K562 (cell line): ENCODE results near the gene ARHGAP18. TPM values are rescaled to one million over a fixed set of nuclear protein-coding genes. Genes with fewer than 3 reads are reported as not detected.

Source experiments
- ATAC-seq: fragments of 200-7000 bp; cut with Tn5 transposase; 3 replicates; pipeline ENCODE4 v1.9.1; 2020; ENCODE audit warnings: moderate library complexity
- BruUV-seq: library from RNA; stranded (reverse); fragments of 400-500 nt; replicated peaks from 2 replicates; lab custom pipeline; 2021; lab: Mats Ljungman, UMichigan
- CTCF ChIA-PET: fragments of 300-600 bp; formaldehyde crosslinking; extraction: SDS; loops from one replicate; lab custom pipeline; 2021; ENCODE audit warnings: low intra/inter-chr PET ratio; lab: Yijun Ruan, JAX
- POLR2A ChIA-PET: fragments of 300-600, 350-650 bp; sonication (Branson Sonifier 250); formaldehyde crosslinking; extraction: SDS; loops from one replicate; lab custom pipeline; 2021; ENCODE audit warnings: antibody characterized with exemption, inconsistent platforms; lab: Yijun Ruan, JAX
- DNase-seq, 4 experiments: peaks; one replicate each; pipeline versions ENCODE4 v3.0.0 to v3.0.0-alpha.2; 2011 to 2018; ENCODE audit warnings: low spot score in 3 of 4, mixed read lengths in 3 of 4; ENCODE audit errors: extremely low read depth in 1 of 4
- FAIRE-seq: peaks from 2 replicates; lab custom pipeline; 2011; peaks lifted over from hg19 to GRCh38; lab: Jason Lieb, UNC
- H2AFZ ChIP-seq: 2 replicates; pipeline ENCODE4 v1.6.0; 2011; ENCODE audit warnings: low read depth, low read length, control low read depth, inconsistent platforms
- H3K27ac ChIP-seq: fragments of 200-600 bp; 3 replicates; pipeline ENCODE4 v1.8.0; 2011; ENCODE audit warnings: low read depth, mild to moderate bottlenecking, control low read depth, inconsistent platforms, low read length, moderate library complexity, mixed read lengths; ENCODE audit errors: extremely low read depth
- H3K27me3 ChIP-seq, 2 experiments: fragments of 300-600 bp in 1 of 2; 2 replicates in 1 of 2; 3 replicates in 1 of 2; pipeline versions ENCODE4 v1.6.0 to v1.8.0; 2011; ENCODE audit warnings: inconsistent platforms in 2 of 2, low read length in 2 of 2, mild to moderate bottlenecking in 1 of 2, mixed read lengths in 1 of 2, moderate library complexity in 1 of 2; ENCODE audit not compliant: control insufficient read depth in 2 of 2, insufficient read depth in 2 of 2
- H3K36me3 ChIP-seq: fragments of 300-600 bp; 3 replicates; pipeline ENCODE4 v1.8.0; 2011; ENCODE audit warnings: mild to moderate bottlenecking, low read length, inconsistent platforms; ENCODE audit not compliant: control insufficient read depth, insufficient read depth
- H3K4me1 ChIP-seq, 2 experiments: fragments of 200-600 bp in 1 of 2; replicated peaks in 1 of 2; 2 replicates in 1 of 2; 3 replicates in 1 of 2; pipeline versions ENCODE4 v1.5.1 to v1.8.0; 2011; ENCODE audit warnings: inconsistent platforms in 2 of 2, low read length in 2 of 2, mild to moderate bottlenecking in 1 of 2, mixed read lengths in 1 of 2, moderate library complexity in 1 of 2; ENCODE audit not compliant: control insufficient read depth in 2 of 2, insufficient read depth in 2 of 2
- H3K4me2 ChIP-seq: 2 replicates; pipeline ENCODE4 v1.6.1; 2011; ENCODE audit warnings: low read length, control low read depth, inconsistent platforms, mixed read lengths; ENCODE audit not compliant: insufficient read depth
- H3K4me3 ChIP-seq: fragments of 200-600 bp; sonication (generic), shearing (Covaris generic); 2 replicates; pipeline ENCODE4 v1.5.1; 2016; ENCODE audit warnings: control low read depth, inconsistent platforms
- H3K79me2 ChIP-seq: fragments of 200-600 bp; 3 replicates; pipeline ENCODE4 v1.8.0; 2011; ENCODE audit warnings: low read length, inconsistent platforms; ENCODE audit not compliant: control insufficient read depth, insufficient read depth
- H3K9ac ChIP-seq, 2 experiments: 2 replicates each; pipeline versions ENCODE4 v1.6.0 to v1.6.1; 2011; ENCODE audit warnings: low read depth in 2 of 2, low read length in 2 of 2, control low read depth in 1 of 2, inconsistent platforms in 1 of 2, mild to moderate bottlenecking in 1 of 2, mixed read lengths in 1 of 2; ENCODE audit not compliant: insufficient read depth in 1 of 2
- H3K9me1 ChIP-seq: one replicate; pipeline ENCODE4 v1.6.0; 2011; ENCODE audit warnings: inconsistent platforms, mild to moderate bottlenecking, low read length, moderate library complexity; ENCODE audit not compliant: control insufficient read depth, insufficient read depth
- H3K9me3 ChIP-seq: replicated peaks from 2 replicates; pipeline ENCODE4 v1.5.1; 2011; ENCODE audit warnings: low read depth, low read length, inconsistent platforms; ENCODE audit not compliant: control insufficient read depth, insufficient read depth
- H4K20me1 ChIP-seq: replicated peaks from 2 replicates; pipeline ENCODE4 v1.6.1; 2011; ENCODE audit warnings: low read length, inconsistent platforms, mixed read lengths; ENCODE audit not compliant: control insufficient read depth, insufficient read depth
- ADNP ChIP-seq: fragments of 200-800 bp; sonication (Bioruptor generic); IDR thresholded peaks from 2 replicates; pipeline ENCODE4 v1.6.1; 2016; ENCODE audit warnings: missing genetic modification characterization, missing compliant biosample characterization
- DDX20 ChIP-seq: fragments of 450-650 bp; IDR thresholded peaks from 2 replicates; pipeline ENCODE4 v1.6.1; 2016; ENCODE audit warnings: missing genetic modification characterization, low read depth, mild to moderate bottlenecking, missing compliant biosample characterization, moderate library complexity
- MEIS2 ChIP-seq: fragments of 450-650 bp; IDR thresholded peaks from 2 replicates; pipeline ENCODE4 v1.6.1; 2014; ENCODE audit warnings: mild to moderate bottlenecking; ENCODE audit not compliant: partially characterized antibody
- NFXL1 ChIP-seq: fragments of 450-650 bp; formaldehyde crosslinking; IDR thresholded peaks from 2 replicates; pipeline ENCODE4 v1.4.0; 2021; ENCODE audit warnings: mild to moderate bottlenecking
- NR2F6 ChIP-seq: fragments of 450-650 bp; formaldehyde crosslinking; IDR thresholded peaks from 2 replicates; pipeline ENCODE4 v1.4.0; 2020; ENCODE audit warnings: mild to moderate bottlenecking
- PRPF4 ChIP-seq: fragments of 200-400 bp; formaldehyde crosslinking; IDR thresholded peaks from one replicate; pipeline ENCODE4 v1.6.1; 2017; ENCODE audit warnings: low read length, low read depth, mild to moderate bottlenecking; ENCODE audit not compliant: insufficient read depth, poor library complexity, severe bottlenecking
- RB1 ChIP-seq: fragments of 450-650 bp; IDR thresholded peaks from 2 replicates; pipeline ENCODE4 v1.6.1; 2017; ENCODE audit warnings: low read depth, mild to moderate bottlenecking
- RBM15 ChIP-seq: fragments of 200-400 bp; formaldehyde crosslinking; IDR thresholded peaks from 2 replicates; pipeline ENCODE4 v1.6.1; 2018; ENCODE audit warnings: mild to moderate bottlenecking, low read length, moderate library complexity; ENCODE audit not compliant: insufficient read depth
- SREBF2 ChIP-seq: sonication (generic); formaldehyde crosslinking; IDR thresholded peaks from 2 replicates; pipeline ENCODE4 v1.4.0; 2020; ENCODE audit warnings: mild to moderate bottlenecking, missing genetic modification reagents
- SUPT5H ChIP-seq: fragments of 450-650 bp; IDR thresholded peaks from 2 replicates; pipeline ENCODE4 v1.6.1; 2016
- TAL1 ChIP-seq: fragments of 450-650 bp; IDR thresholded peaks from 2 replicates; pipeline ENCODE4 v1.6.1; 2016; ENCODE audit warnings: mild to moderate bottlenecking
- TRIM25 ChIP-seq: fragments of 450-650 bp; IDR thresholded peaks from 2 replicates; pipeline ENCODE4 v1.7.0; 2016; ENCODE audit warnings: borderline replicate concordance
- ZNF140 ChIP-seq: fragments of 250-450 bp; sonication (Bioruptor Pico); IDR thresholded peaks from 2 replicates; pipeline ENCODE4 v1.8.0; 2021; ENCODE audit warnings: moderate library complexity, mild to moderate bottlenecking, inconsistent platforms
- WGBS: fragments of 100-300 bp; shearing (Covaris generic); methylation state at CpG from one replicate; pipeline ENCODE4 v1.1.6; 2016; ENCODE audit warnings: low coverage, mixed read lengths; ENCODE audit not compliant: insufficient coverage; ENCODE audit errors: missing lambda C conversion rate; 5-methylcytosine and 5-hydroxymethylcytosine counted together
- in situ Hi-C: fragments of 300-500 bp; cut with MboI; formaldehyde crosslinking; loops from 4 replicates; pipeline ENCODE4 v1.15.0; 2018; ENCODE audit warnings: inconsistent platforms, mixed read lengths
- intact Hi-C: fragments of 100-400 bp; cut with micrococcal nuclease; formaldehyde crosslinking; loops from 2 replicates; pipeline ENCODE4 v1.14.2; 2022
- polyA plus RNA-seq, 8 experiments: library from polyadenylated mRNA; depleted of rRNA in 4 of 8; stranded (reverse) in 5 of 8; unstranded in 3 of 8; fragments of >200 nt; fragmentation: Nextera tagmentation in 2 of 8; fragmentation: Illumina TruSeq in 1 of 8; extraction: Ambion mirVana in 2 of 8; extraction: Trizol in 1 of 8; gene quantifications; 2 replicates each; pipeline versions ENCODE4 v1.2.1 to v1.2.3, GENCODE V29; 2011 to 2014; ENCODE audit warnings: inconsistent platforms in 1 of 8, missing spikeins in 1 of 8
- total RNA-seq, 7 experiments: library from RNA; depleted of rRNA in 6 of 7; stranded (reverse); fragments of >200 nt in 6 of 7; fragmentation: Illumina TruSeq in 2 of 7; extraction: Trizol in 2 of 7; gene quantifications; 2 replicates each; pipeline versions ENCODE4 v1.2.1 to v1.2.3, GENCODE V29; 2011 to 2021; ENCODE audit warnings: low replicate concordance in 1 of 7

ARHGAP18 gene
- total and polyA plus RNA-seq, 9 of the 15 experiments (the other 6 are each of a cell fraction or from before 2014, with no cell fraction given), result 13.3 to 29.7 (median 21.1) TPM

- POLR2A ChIA-PET, result interaction anchor here (0.6 to 0.7 kb wide), 2 partner anchors 162 to 295 kb away, joined by 3 read pairs; no protein-coding TSS in a partner anchor
- no TSS peak for BruUV-seq
- H3K9ac ChIP-seq, result no peak overlapping the region
- H4K20me1 ChIP-seq, result no peaks in the 10 kb centered on the region
- no peak overlapping the region for H3K4me2 ChIP-seq
- H3K27ac ChIP-seq, result no peak overlapping the region
- H2AFZ ChIP-seq, result no peak overlapping the region
- no peak for DNase-seq
- FAIRE-seq, result no peak
- no peaks in the 10 kb centered on the region for H3K4me1 ChIP-seq
- H3K27me3 ChIP-seq, result no peaks in the 10 kb centered on the region
- no peaks in the 10 kb centered on the region for H3K9me1 ChIP-seq
- intact Hi-C loops (no loop called here), in situ Hi-C loops (no loop called here)
- ATAC-seq, result no peak
- no peaks in the 10 kb centered on the region for H3K9me3 ChIP-seq
- TF ChIP-seq SUPT5H, result no peak
- TF ChIP-seq TAL1, result no peak
- TF ChIP-seq NFXL1 (CRISPR knock-in tag), result no peak
- TF ChIP-seq RB1, result no peak
- TF ChIP-seq NR2F6 (CRISPR knock-in tag), result no peak
- no peak for TF ChIP-seq SREBF2 (CRISPR knock-in tag)
- no peak for TF ChIP-seq RBM15
- TF ChIP-seq ZNF140 (CRISPR knock-in tag), result no peak
- TF ChIP-seq MEIS2, result no peak
- TF ChIP-seq PRPF4, result no peak
- TF ChIP-seq DDX20 (tag), result no peak
- no peak for TF ChIP-seq ADNP (tag)
- TF ChIP-seq TRIM25, result no peak
- WGBS, result 93% methylated on average over 5 of the region's 5 CpGs
- CTCF ChIA-PET, result no interaction called here
- no peak overlapping the region for H3K4me3 ChIP-seq
- peaks cover 39% of the 10 kb centered on the region; the same call in 2 of the 3 replicates for H3K36me3 ChIP-seq
- no peaks in the 10 kb centered on the region for H3K79me2 ChIP-seq
These were observed 103.3 kb downstream of the ARHGAP18 start for GRCh38 chr6:129606664-129607063.
